PC-9 (cell line): Measurements from ENCODE around the gene TBC1D3B. TPM values are rescaled to one million over a fixed set of nuclear protein-coding genes. Genes with fewer than 3 reads are reported as not detected.
"Not testable (repeated sequence)": the region's sequence is repeated elsewhere in the genome, so short reads cannot be mapped to it uniquely, and the experiment has no call there.

Experiments used
- BruUV-seq: library from RNA; stranded (reverse); fragments of 400-500 nt; replicated peaks from 2 replicates; lab custom pipeline; 2021; lab: Mats Ljungman, UMichigan
- CTCF ChIA-PET: fragments of 300-600 bp; sonication (Branson Sonifier 250); formaldehyde crosslinking; loops from one replicate; lab custom pipeline; 2022; ENCODE audit warnings: antibody characterized with exemption; lab: Charles Lee
- POLR2A ChIA-PET: fragments of 300-600 bp; sonication (Branson Sonifier 250); formaldehyde crosslinking; loops from one replicate; lab custom pipeline; 2022; ENCODE audit warnings: antibody characterized with exemption; ENCODE audit not compliant: unreplicated experiment; lab: Charles Lee
- DNase-seq, 2 experiments: peaks; one replicate each; pipeline versions ENCODE4 v3.0.0 to v3.0.0-alpha.2; 2015 to 2022; ENCODE audit warnings: mixed read lengths in 1 of 2
- H2AFZ ChIP-seq: fragments of 200-600 bp; sonication (generic); 2 replicates; pipeline ENCODE4 v1.8.1; 2017; ENCODE audit warnings: antibody characterized with exemption
- H3F3A ChIP-seq: fragments of 200-600 bp; sonication (generic); 2 replicates; pipeline ENCODE4 v1.8.1; 2017; ENCODE audit warnings: antibody characterized with exemption, mild to moderate bottlenecking, low read depth; ENCODE audit not compliant: insufficient read depth
- H3K27ac ChIP-seq: fragments of 200-600 bp; sonication (generic); 2 replicates; pipeline ENCODE4 v1.6.1; 2016; ENCODE audit warnings: mixed run types
- H3K27me3 ChIP-seq: fragments of 200-600 bp; sonication (generic); 2 replicates; pipeline ENCODE4 v1.6.1; 2016; ENCODE audit warnings: low read depth, mixed run types; ENCODE audit not compliant: insufficient read depth
- H3K36me3 ChIP-seq: fragments of 200-600 bp; sonication (generic); 2 replicates; pipeline ENCODE4 v1.6.1; 2016; ENCODE audit warnings: low read depth, mixed run types
- H3K4me1 ChIP-seq: fragments of 200-600 bp; sonication (generic); replicated peaks from 2 replicates; pipeline ENCODE4 v1.6.1; 2016; ENCODE audit warnings: mixed run types; ENCODE audit not compliant: insufficient read depth
- H3K4me2 ChIP-seq: fragments of 200-600 bp; sonication (generic); 2 replicates; pipeline ENCODE4 v1.6.1; 2017; ENCODE audit warnings: mixed run types
- H3K4me3 ChIP-seq: fragments of 200-600 bp; sonication (generic); 2 replicates; pipeline ENCODE4 v1.6.1; 2016; ENCODE audit warnings: mixed run types
- H3K79me2 ChIP-seq: fragments of 200-600 bp; sonication (generic); 2 replicates; pipeline ENCODE4 v1.6.1; 2017; ENCODE audit warnings: low read depth, mixed run types
- H3K9me2 ChIP-seq: fragments of 200-600 bp; sonication (generic); 2 replicates; pipeline ENCODE4 v1.8.1; 2017; ENCODE audit warnings: mild to moderate bottlenecking; ENCODE audit not compliant: insufficient read depth
- H3K9me3 ChIP-seq: fragments of 200-600 bp; sonication (generic); 2 replicates; pipeline ENCODE4 v1.8.1; 2016; ENCODE audit warnings: low read depth; ENCODE audit not compliant: insufficient read depth
- H4K20me1 ChIP-seq: fragments of 200-600 bp; sonication (generic); 2 replicates; pipeline ENCODE4 v1.8.1; 2017; ENCODE audit not compliant: insufficient read depth
- EZH2 ChIP-seq: fragments of 200-600 bp; sonication (generic); IDR thresholded peaks from 2 replicates; pipeline ENCODE4 v1.8.0; 2017; ENCODE audit warnings: antibody characterized with exemption, low read depth
- intact Hi-C: fragments of 100-400 bp; cut with micrococcal nuclease; formaldehyde crosslinking; loops from one replicate; pipeline ENCODE4 v1.10.0; 2022; ENCODE audit not compliant: unreplicated experiment
- total RNA-seq: library from RNA; stranded (reverse); gene quantifications from 2 replicates; pipeline ENCODE4 v1.2.3, GENCODE V29; 2021
- TF ChIP-seq, protein P1 (sequence below): fragments of 200-600 bp; sonication (generic); conservative IDR thresholded peaks from 2 replicates; pipeline ENCODE4 v1.6.1; 2017; ENCODE audit warnings: mixed run types, antibody characterized with exemption, mild to moderate bottlenecking, moderate library complexity

Gene TBC1D3B
- total RNA-seq, 1 experiment from 2014 or later: 13.8 TPM

DNA sequence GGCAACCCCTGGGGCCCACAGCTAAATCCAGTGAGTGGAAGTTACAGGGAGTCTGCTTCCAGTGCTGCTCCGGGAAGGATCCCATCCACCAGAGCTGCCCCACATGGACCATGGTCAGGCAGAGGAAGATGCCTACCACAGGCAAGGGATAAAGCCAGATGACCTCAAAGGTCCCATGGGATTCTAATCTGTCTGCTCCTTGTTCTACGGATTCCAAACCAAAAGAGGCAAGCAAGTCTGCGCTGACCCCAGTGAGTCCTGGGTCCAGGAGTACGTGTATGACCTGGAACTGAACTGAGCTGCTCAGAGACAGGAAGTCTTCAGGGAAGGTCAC lies 35.8 kb upstream of the TBC1D3B start:
- peaks cover 66% of the 10 kb centered on the region for H3K27me3 ChIP-seq

DNA sequence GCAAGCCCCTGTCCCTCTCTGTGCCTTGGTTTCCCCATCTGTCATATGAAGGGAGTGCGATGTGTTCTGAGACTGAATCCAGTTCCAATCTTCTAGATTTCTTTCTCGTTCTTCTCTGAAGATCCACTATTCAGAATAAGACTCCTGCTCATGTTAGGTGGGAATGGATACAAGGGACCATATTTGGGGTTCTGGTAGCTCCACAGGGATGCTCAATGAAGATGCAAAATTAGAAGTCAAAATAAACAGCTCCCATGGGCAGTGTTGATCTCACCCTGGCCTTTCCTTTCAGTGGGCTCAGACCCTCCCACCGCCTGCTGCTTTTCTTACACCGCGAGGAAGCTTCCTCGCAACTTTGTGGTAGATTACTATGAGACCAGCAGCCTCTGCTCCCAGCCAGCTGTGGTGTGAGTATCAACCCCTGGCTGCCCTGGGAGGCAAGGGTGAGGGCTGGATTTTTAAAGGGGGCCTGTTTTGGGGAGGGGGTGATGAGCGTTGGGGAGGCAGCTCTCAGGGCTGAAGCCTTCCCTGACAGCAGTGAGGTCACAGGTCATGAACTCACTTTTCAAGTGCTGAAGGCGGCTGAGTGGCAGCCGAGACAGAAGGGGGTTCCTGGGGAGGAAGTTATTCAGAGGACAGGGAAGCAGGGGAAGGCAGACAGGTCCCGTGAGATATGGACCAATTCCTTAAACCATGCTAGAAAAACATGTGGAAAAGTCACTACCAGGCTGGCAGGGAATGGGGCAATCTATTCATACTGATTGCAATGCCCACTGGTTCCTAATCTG lies 35.2 kb upstream of the TBC1D3B start:
- H4K20me1 ChIP-seq, H3K4me3 ChIP-seq, H3K27ac ChIP-seq, POLR2A ChIA-PET, DNase-seq, H3K9me3 ChIP-seq, H3K79me2 ChIP-seq, BruUV-seq, H3K4me2 ChIP-seq, H3K9me2 ChIP-seq, CTCF ChIA-PET, intact Hi-C loops, H3F3A ChIP-seq, H3K4me1 ChIP-seq, H3K36me3 ChIP-seq, H2AFZ ChIP-seq: not testable (repeated sequence)
- peaks cover 70% of the 10 kb centered on the region for H3K27me3 ChIP-seq

More for the DNA sequence above, 35.8 kb upstream of the TBC1D3B start:
- Histone ChIP-seq H2AFZ (no peak overlapping the region), H3F3A (no peaks in the 10 kb centered on the region), H3K79me2 (no peaks in the 10 kb centered on the region), H4K20me1 (no peaks in the 10 kb centered on the region), H3K4me3 (no peak overlapping the region), H3K36me3 (no peaks in the 10 kb centered on the region), H3K9me3 (no peaks in the 10 kb centered on the region), H3K27ac (no peak overlapping the region), H3K4me1 (no peaks in the 10 kb centered on the region), H3K9me2 (no peaks in the 10 kb centered on the region), H3K4me2 (no peak overlapping the region)
- no peak for DNase-seq
- POLR2A ChIA-PET: no interaction called here
- CTCF ChIA-PET: no interaction called here
- no TSS peak for BruUV-seq
- intact Hi-C loops: no loop called here
- TF ChIP-seq EZH2: no peak
- TF ChIP-seq, protein P1, sequence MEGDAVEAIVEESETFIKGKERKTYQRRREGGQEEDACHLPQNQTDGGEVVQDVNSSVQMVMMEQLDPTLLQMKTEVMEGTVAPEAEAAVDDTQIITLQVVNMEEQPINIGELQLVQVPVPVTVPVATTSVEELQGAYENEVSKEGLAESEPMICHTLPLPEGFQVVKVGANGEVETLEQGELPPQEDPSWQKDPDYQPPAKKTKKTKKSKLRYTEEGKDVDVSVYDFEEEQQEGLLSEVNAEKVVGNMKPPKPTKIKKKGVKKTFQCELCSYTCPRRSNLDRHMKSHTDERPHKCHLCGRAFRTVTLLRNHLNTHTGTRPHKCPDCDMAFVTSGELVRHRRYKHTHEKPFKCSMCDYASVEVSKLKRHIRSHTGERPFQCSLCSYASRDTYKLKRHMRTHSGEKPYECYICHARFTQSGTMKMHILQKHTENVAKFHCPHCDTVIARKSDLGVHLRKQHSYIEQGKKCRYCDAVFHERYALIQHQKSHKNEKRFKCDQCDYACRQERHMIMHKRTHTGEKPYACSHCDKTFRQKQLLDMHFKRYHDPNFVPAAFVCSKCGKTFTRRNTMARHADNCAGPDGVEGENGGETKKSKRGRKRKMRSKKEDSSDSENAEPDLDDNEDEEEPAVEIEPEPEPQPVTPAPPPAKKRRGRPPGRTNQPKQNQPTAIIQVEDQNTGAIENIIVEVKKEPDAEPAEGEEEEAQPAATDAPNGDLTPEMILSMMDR: no peak

DNA sequence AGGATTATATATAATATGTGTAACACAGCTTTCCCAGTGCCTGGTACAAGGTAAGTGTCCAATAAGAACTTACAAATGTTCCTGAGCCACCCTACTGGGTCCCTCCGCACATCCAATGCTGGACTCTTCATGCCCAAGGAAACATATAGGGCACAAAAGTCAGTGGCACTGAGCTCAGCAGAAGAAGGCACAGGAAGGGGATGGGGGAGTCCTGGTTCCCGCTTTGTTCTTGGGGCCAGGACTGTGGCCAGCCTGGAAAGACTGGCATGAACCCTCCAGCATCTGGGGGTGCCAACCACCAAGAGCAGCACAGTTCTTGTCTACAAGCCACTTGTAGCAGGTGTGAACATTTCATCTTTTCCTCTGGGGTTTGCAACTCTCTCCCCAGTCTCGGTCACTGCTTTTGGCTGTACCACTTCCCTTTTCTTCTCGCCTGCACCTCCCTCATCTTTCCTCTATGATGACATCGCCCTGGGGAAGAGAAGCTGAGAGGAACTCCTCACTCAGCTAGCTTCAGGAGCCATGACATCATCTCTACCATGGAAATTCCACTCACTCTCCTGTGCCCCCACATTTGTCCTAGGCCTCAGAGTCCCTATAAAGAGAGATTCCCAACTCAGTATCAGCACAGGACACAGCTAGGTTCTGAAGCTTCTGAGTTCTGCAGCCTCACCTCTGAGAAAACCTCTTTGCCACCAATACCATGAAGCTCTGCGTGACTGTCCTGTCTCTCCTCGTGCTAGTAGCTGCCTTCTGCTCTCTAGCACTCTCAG lies 34.2 kb upstream of the TBC1D3B start, which contains the start of gene CCL4L2:
Gene CCL4L2 (plus strand): TSS at position 625 of the 773 bp plus-strand sequence.
- H3K9me2 ChIP-seq, H3K27ac ChIP-seq, BruUV-seq, H3K79me2 ChIP-seq, POLR2A ChIA-PET, H2AFZ ChIP-seq, H3K36me3 ChIP-seq, H3K4me2 ChIP-seq, H3K4me3 ChIP-seq, DNase-seq, H3K9me3 ChIP-seq, intact Hi-C loops, H3F3A ChIP-seq, H3K4me1 ChIP-seq, H4K20me1 ChIP-seq: not testable (repeated sequence)
- peaks cover 73% of the 10 kb centered on the region for H3K27me3 ChIP-seq
- CTCF ChIA-PET: interaction anchor here (0.6 kb wide), 1 partner anchor 128 kb away, joined by 3 read pairs; no protein-coding TSS in a partner anchor

DNA sequence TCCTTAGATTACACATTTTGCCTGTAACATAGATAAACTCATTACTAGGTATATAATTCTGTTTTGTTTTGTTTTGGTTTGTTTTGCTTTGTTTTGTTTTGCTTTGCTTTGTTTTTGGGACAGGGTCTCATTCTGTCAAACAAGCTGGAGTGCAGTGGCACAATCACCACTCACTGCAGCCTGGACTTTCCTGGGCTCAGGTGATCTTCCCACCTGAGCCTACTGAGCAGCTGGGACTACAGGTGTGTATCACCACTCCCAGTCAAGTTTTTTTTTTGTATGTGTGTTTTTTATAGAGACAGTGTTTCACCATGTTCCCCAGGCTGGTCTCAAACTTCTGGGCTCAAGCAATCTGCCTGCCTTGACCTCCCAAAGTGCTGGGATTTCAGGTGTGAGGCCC lies 33.1 kb upstream of the TBC1D3B start:
- Histone ChIP-seq H3K4me1 (no peaks in the 10 kb centered on the region), H3K27me3 (peaks cover 73% of the 10 kb centered on the region), H3K36me3 (no peaks in the 10 kb centered on the region), H4K20me1 (no peaks in the 10 kb centered on the region), H2AFZ (no peak overlapping the region), H3K4me3 (no peak overlapping the region), H3K9me3 (no peaks in the 10 kb centered on the region), H3K27ac (no peak overlapping the region), H3K9me2 (no peaks in the 10 kb centered on the region), H3F3A (no peaks in the 10 kb centered on the region), H3K79me2 (no peaks in the 10 kb centered on the region), H3K4me2 (no peak overlapping the region)
- ChIA-PET CTCF (no interaction called here), POLR2A (no interaction called here)
- intact Hi-C loops: no loop called here
- no TSS peak for BruUV-seq
- no peak for DNase-seq
- TF ChIP-seq EZH2: no peak
- TF ChIP-seq, protein P1: no peak

DNA sequence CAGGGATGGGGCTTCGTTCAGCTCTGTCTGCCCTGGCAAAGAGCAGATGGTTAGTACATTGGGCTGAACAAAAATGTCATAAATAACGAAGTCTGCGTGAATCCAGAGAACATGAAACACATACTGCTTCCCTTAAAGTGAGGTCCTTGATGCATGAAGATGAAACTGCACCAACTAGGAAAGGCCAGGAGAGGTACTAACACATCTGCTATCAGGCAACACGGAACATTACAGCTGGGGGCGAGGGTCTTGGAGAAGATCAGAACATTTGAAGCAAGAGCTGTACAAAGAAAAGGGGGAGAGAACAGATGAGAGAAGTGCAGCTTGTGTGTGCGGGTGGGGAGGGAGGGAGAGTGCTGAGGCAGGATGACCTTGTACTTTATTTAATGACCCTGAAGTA lies 30.9 kb upstream of the TBC1D3B start:
- H3K9me2 ChIP-seq, H3K9me3 ChIP-seq, CTCF ChIA-PET, H3K27ac ChIP-seq, H2AFZ ChIP-seq, H3K4me1 ChIP-seq, H3K4me3 ChIP-seq, DNase-seq, BruUV-seq, H4K20me1 ChIP-seq, intact Hi-C loops, POLR2A ChIA-PET, H3F3A ChIP-seq, H3K4me2 ChIP-seq, H3K79me2 ChIP-seq, H3K36me3 ChIP-seq: not testable (repeated sequence)
- H3K27me3 ChIP-seq: peaks cover 68% of the 10 kb centered on the region
